Measurements from ENCODE around the gene AGPAT4.

AGPAT4 gene

GRCh38 chr6:161136655-161137054 lies 137.2 kb downstream of the AGPAT4 start:
- no peaks in the 10 kb centered on the region for H3K9me2 ChIP-seq (replicated peaks; ENCODE audit: low read depth, low read length)
- H3K27me3 ChIP-seq (ENCODE audit: insufficient read depth, low read length, poor library complexity, severe bottlenecking), result no peaks in the 10 kb centered on the region
- no peaks in the 10 kb centered on the region for H3K9me3 ChIP-seq (ENCODE audit: insufficient read depth, low read depth, low read length)
- no peak overlapping the region for H2AFZ ChIP-seq (ENCODE audit: low read length)
- H3K36me3 ChIP-seq (ENCODE audit: insufficient read depth, low read length), result peaks cover 3% of the 10 kb centered on the region; the same call in 1 of the 2 replicates
- H3K4me1 ChIP-seq (ENCODE audit: insufficient read depth, low read length, poor library complexity, severe bottlenecking), result no peaks in the 10 kb centered on the region
- no peak for TF ChIP-seq EZH2phosphoT487 (IDR thresholded peaks at IDR 0.05; ENCODE audit: borderline replicate concordance)
- no peak overlapping the region for H3K4me2 ChIP-seq (ENCODE audit: low read depth, low read length, poor library complexity, severe bottlenecking)
- H4K20me1 ChIP-seq (ENCODE audit: insufficient read depth, low read length, poor library complexity, severe bottlenecking), result no peaks in the 10 kb centered on the region
- H3K4me3 ChIP-seq (ENCODE audit: low read length, poor library complexity, severe bottlenecking), result no peak overlapping the region
- H3K79me2 ChIP-seq (ENCODE audit: insufficient read depth, low read length), result no peaks in the 10 kb centered on the region
- H3K9ac ChIP-seq (ENCODE audit: low read depth, low read length, poor library complexity, severe bottlenecking), result no peak overlapping the region
- H3F3A ChIP-seq (ENCODE audit: low read depth), result no peaks in the 10 kb centered on the region

GRCh38 chr6:161135695-161136591 lies 137.9 kb downstream of the AGPAT4 start:
- Histone ChIP-seq H3K36me3 (ENCODE audit: insufficient read depth, low read length) (peaks cover 5% of the 10 kb centered on the region; the same call in 1 of the 2 replicates), H3K9me2 (replicated peaks; ENCODE audit: low read depth, low read length) (no peaks in the 10 kb centered on the region), H3K9ac (ENCODE audit: low read depth, low read length, poor library complexity, severe bottlenecking) (no peak overlapping the region), H3K4me1 (ENCODE audit: insufficient read depth, low read length, poor library complexity, severe bottlenecking) (no peaks in the 10 kb centered on the region), H3K9me3 (ENCODE audit: insufficient read depth, low read depth, low read length) (no peaks in the 10 kb centered on the region), H3K4me3 (ENCODE audit: low read length, poor library complexity, severe bottlenecking) (no peak overlapping the region), H2AFZ (ENCODE audit: low read length) (no peak overlapping the region), H3F3A (ENCODE audit: low read depth) (no peaks in the 10 kb centered on the region), H3K4me2 (ENCODE audit: low read depth, low read length, poor library complexity, severe bottlenecking) (no peak overlapping the region), H3K79me2 (ENCODE audit: insufficient read depth, low read length) (no peaks in the 10 kb centered on the region), H3K27me3 (ENCODE audit: insufficient read depth, low read length, poor library complexity, severe bottlenecking) (no peaks in the 10 kb centered on the region), H4K20me1 (ENCODE audit: insufficient read depth, low read length, poor library complexity, severe bottlenecking) (no peaks in the 10 kb centered on the region)
- TF ChIP-seq CTCF (conservative IDR thresholded peaks at IDR 0.05; ENCODE audit: low read length), result no peak
- no peak for TF ChIP-seq EZH2phosphoT487 (IDR thresholded peaks at IDR 0.05; ENCODE audit: borderline replicate concordance)

- Histone ChIP-seq H3K27me3 (ENCODE audit: insufficient read depth, low read length, poor library complexity, severe bottlenecking) (no peaks in the 10 kb centered on the region), H3K9me2 (replicated peaks; ENCODE audit: low read depth, low read length) (no peaks in the 10 kb centered on the region), H3K4me3 (ENCODE audit: low read length, poor library complexity, severe bottlenecking) (no peak overlapping the region), H3K36me3 (ENCODE audit: insufficient read depth, low read length) (peaks cover 9% of the 10 kb centered on the region; the same call in 1 of the 2 replicates), H3K4me2 (ENCODE audit: low read depth, low read length, poor library complexity, severe bottlenecking) (no peak overlapping the region), H4K20me1 (ENCODE audit: insufficient read depth, low read length, poor library complexity, severe bottlenecking) (no peaks in the 10 kb centered on the region), H3F3A (ENCODE audit: low read depth) (no peaks in the 10 kb centered on the region), H3K79me2 (ENCODE audit: insufficient read depth, low read length) (no peaks in the 10 kb centered on the region), H3K9ac (ENCODE audit: low read depth, low read length, poor library complexity, severe bottlenecking) (no peak overlapping the region), H3K4me1 (ENCODE audit: insufficient read depth, low read length, poor library complexity, severe bottlenecking) (no peaks in the 10 kb centered on the region), H3K9me3 (ENCODE audit: insufficient read depth, low read depth, low read length) (no peaks in the 10 kb centered on the region), H2AFZ (ENCODE audit: low read length) (no peak overlapping the region)
- TF ChIP-seq CTCF (conservative IDR thresholded peaks at IDR 0.05; ENCODE audit: low read length) (no peak), EZH2phosphoT487 (IDR thresholded peaks at IDR 0.05; ENCODE audit: borderline replicate concordance) (no peak)
These were observed 139.1 kb downstream of the AGPAT4 start for GRCh38 chr6:161134550-161135298.
